T-cell (primary cell): ENCODE measurements around the gene SHC2. TPM values are rescaled to one million over a fixed set of nuclear protein-coding genes. Genes with fewer than 3 reads are reported as not detected.
A peak's percentile ranks its signal among the peaks of the same experiment; 100 is the strongest.

Source experiments
- ATAC-seq, 4 experiments: fragments of 200-7000 bp in 3 of 4; fragments of 150-1000 bp in 1 of 4; cut with Tn5 transposase; replicated peaks in 1 of 4; 1 replicate in 3 of 4; 2 replicates in 1 of 4; pipeline ENCODE4 v1.10.0; 2021; ENCODE audit warnings: moderate library complexity in 3 of 4, mild to moderate bottlenecking in 2 of 4, moderate number of reproducible peaks in 1 of 4
- CTCF ChIA-PET, 2 donors: fragments of 300-600 bp; sonication (Branson Sonifier 250); formaldehyde crosslinking; loops; one replicate each; lab custom pipeline; 2022; ENCODE audit warnings: antibody characterized with exemption in 2 of 2; lab: Charles Lee
- POLR2A ChIA-PET, 2 donors: fragments of 300-600 bp; sonication (Branson Sonifier 250); formaldehyde crosslinking; loops; one replicate each; lab custom pipeline; 2022; ENCODE audit warnings: antibody characterized with exemption in 2 of 2; lab: Charles Lee
- DNase-seq, 35 experiments: peaks; one replicate each; pipeline versions ENCODE4 v3.0.0 to v3.0.0-alpha.2; 2013 to 2023
- H3K27ac ChIP-seq: one replicate; pipeline ENCODE4 v1.5.1; 2013; ENCODE audit warnings: low read length
- H3K27me3 ChIP-seq, 2 experiments: replicated peaks in 1 of 2; 1 replicate in 1 of 2; 2 replicates in 1 of 2; pipeline versions ENCODE4 v1.6.1 to v1.7.0; 2013; ENCODE audit warnings: low read length in 1 of 2, mixed read lengths in 1 of 2; ENCODE audit not compliant: control insufficient read depth in 2 of 2, insufficient read depth in 2 of 2; ENCODE audit errors: extremely low read depth in 1 of 2
- H3K36me3 ChIP-seq, 2 donors: 1 replicate in 1 of 2; 2 replicates in 1 of 2; pipeline versions ENCODE4 v1.6.1 to v1.7.0; 2013; ENCODE audit warnings: low read length in 1 of 2; ENCODE audit not compliant: control insufficient read depth in 2 of 2, insufficient read depth in 1 of 2; ENCODE audit errors: extremely low read depth in 1 of 2
- H3K4me1 ChIP-seq, 2 experiments: 1 replicate in 1 of 2; 2 replicates in 1 of 2; pipeline versions ENCODE4 v1.6.1 to v1.7.0; 2013; ENCODE audit warnings: low read length in 2 of 2, mixed read lengths in 1 of 2; ENCODE audit not compliant: insufficient read depth in 2 of 2, control insufficient read depth in 1 of 2; ENCODE audit errors: extremely low read depth in 1 of 2
- H3K4me3 ChIP-seq, 2 donors: 1 replicate in 1 of 2; 2 replicates in 1 of 2; pipeline versions ENCODE4 v1.5.1 to v1.7.0; 2013; ENCODE audit warnings: mild to moderate bottlenecking in 2 of 2, low read length in 1 of 2, moderate library complexity in 1 of 2; ENCODE audit not compliant: control insufficient read depth in 1 of 2; ENCODE audit errors: extremely low read depth in 1 of 2
- H3K9me3 ChIP-seq: 2 replicates; pipeline ENCODE4 v1.7.0; 2013
- H3K27ac Mint-ChIP-seq, 2 donors: one replicate each; pipeline ENCODE4 v1.8.0; 2020 to 2021; ENCODE audit warnings: mild to moderate bottlenecking in 2 of 2, mixed read lengths in 2 of 2
- H3K27me3 Mint-ChIP-seq, 2 donors: one replicate each; pipeline ENCODE4 v1.8.0; 2021 to 2022; ENCODE audit warnings: mixed read lengths in 2 of 2
- H3K36me3 Mint-ChIP-seq: one replicate; pipeline ENCODE4 v1.8.0; 2021; ENCODE audit warnings: mixed read lengths
- H3K4me1 Mint-ChIP-seq, 3 donors: one replicate each; pipeline ENCODE4 v1.8.0; 2020 to 2022; ENCODE audit warnings: mixed read lengths in 3 of 3, mild to moderate bottlenecking in 1 of 3
- H3K4me3 Mint-ChIP-seq, 3 donors: one replicate each; pipeline ENCODE4 v1.8.0; 2020 to 2022; ENCODE audit warnings: mild to moderate bottlenecking in 3 of 3, mixed read lengths in 3 of 3, moderate library complexity in 3 of 3
- H3K9me3 Mint-ChIP-seq, 3 donors: one replicate each; pipeline ENCODE4 v1.8.0; 2020 to 2022; ENCODE audit warnings: mixed read lengths in 3 of 3
- WGBS: methylation state at CpG from one replicate; pipeline ENCODE4 v1.1.5; 2013; ENCODE audit warnings: missing lambda C conversion rate; ENCODE audit not compliant: insufficient coverage; 5-methylcytosine and 5-hydroxymethylcytosine counted together
- total RNA-seq, 35 experiments: library from RNA in 6 of 35; stranded (reverse) in 6 of 35; fragments of 120-200 nt in 1 of 35; gene quantifications; one replicate each; pipeline versions ENCODE4 v1.2.1 to v1.2.4 and lab custom pipeline; 2013 to 2026

SHC2 gene, protein sequence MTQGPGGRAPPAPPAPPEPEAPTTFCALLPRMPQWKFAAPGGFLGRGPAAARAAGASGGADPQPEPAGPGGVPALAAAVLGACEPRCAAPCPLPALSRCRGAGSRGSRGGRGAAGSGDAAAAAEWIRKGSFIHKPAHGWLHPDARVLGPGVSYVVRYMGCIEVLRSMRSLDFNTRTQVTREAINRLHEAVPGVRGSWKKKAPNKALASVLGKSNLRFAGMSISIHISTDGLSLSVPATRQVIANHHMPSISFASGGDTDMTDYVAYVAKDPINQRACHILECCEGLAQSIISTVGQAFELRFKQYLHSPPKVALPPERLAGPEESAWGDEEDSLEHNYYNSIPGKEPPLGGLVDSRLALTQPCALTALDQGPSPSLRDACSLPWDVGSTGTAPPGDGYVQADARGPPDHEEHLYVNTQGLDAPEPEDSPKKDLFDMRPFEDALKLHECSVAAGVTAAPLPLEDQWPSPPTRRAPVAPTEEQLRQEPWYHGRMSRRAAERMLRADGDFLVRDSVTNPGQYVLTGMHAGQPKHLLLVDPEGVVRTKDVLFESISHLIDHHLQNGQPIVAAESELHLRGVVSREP
- total RNA-seq (1 to 10 TPM in 4 of 5 donors, under 1 TPM in 1; 0.66 to 4.4 (median 3.4) TPM), total RNA-seq (lab: John Stamatoyannopoulos, UW) (0.08 to 4.3 (median 0.99) reads per million in 29 experiments)
- total RNA-seq (2013) = 0.46 TPM

DNA sequence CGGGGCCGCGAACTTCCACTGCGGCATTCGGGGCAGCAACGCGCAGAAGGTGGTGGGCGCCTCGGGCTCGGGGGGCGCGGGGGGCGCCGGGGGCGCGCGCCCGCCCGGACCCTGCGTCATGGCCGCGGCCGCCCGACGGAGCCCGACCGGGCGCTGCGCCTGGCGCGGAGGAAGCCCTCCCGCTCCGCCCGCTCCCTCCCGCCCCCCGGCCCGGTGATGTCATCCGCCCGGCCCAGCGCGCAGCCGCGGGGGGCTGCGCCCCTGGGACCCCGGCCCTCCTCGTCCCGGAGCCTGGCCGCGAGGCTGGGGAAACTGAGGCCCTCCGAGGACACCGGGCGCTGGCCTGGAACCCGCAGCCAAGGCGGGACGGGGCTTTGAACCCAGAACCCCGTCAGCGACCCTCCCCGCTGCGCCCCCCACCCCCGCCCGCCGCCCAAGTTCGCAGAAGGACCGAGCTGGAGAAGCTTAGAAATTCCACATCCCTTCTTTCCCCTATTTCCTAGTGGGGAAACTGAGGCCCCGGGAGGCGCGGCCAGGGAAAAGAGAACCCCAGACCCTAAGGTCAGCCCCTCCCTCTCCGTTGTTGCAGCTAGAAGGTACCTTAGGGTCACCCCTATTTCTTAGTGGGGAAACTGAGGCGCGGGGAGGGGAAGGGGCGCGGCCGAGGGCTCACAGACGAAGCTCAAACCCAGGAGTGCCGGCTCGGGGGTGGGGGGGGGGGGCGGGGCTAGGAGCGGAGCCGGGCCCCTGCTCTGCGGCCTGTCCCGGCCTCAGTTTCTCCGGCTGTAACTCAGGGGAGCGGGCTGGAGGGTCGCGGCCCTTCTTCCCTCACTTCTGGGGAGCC lies at the start of gene SHC2:
TSS of gene SHC2 (minus strand) at position 157 of the 844 bp plus-strand sequence. CDS start at position 120, 37 bp downstream.
- no peaks in the 10 kb centered on the region for H3K9me3 ChIP-seq
- no peaks in the 10 kb centered on the region for H3K36me3 Mint-ChIP-seq

DNA sequence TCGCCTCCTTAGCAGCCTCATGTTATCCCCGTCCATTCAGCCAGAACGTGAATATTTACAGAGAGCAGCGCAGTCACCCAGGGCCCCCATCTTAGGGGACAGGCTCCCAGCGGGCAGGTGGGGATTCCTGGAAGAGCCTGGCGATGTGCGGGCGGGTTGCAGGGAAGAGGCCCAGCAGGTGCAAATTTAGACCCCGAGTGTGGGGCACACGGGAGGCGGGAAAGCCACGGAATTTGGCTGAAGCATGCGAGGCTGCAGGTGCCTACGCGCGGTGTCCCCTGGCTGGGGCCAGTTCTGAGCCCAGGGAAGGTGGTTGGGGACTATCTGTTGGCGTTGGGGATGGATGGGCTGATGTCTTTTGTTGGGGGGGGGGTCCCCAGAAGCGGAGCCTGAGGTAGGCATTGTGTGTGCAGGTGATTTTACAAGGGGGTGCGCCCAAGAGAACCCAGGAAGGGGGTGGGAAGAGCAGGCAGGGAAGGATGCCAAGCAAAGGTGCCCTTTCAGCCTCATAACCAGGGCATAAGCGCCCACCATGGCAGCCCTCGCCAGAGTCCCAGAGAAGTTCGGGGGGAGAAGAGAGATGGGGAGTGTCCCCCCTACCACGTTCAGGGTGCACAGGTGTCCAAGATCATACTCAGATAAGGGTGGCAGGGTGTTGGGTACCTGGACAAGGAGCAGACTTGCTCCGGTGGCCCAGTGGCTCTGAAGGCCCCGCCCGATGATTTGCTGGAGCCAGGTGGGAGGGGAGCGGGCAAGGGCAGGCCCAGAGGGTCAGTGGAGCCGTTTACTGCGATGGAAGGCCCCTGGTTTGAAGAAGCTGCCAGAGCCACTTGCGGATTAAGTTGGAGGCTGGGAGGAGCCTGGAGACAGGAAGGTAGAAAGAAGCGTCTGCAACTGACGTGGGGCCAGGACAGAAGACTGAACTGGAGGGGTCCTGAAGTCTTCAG lies 47.6 kb upstream of the SHC2 start:
- Histone ChIP-seq H3K36me3 (peaks cover 0 to 4% of the 10 kb centered on the region in 2 donors), H3K27ac (peak overlapping the region; percentile 93), H3K27me3 (no peaks in the 10 kb centered on the region), H3K9me3 (no peaks in the 10 kb centered on the region), H3K4me1 (peaks cover 15 to 70% of the 10 kb centered on the region in 2 experiments), H3K4me3 (peak overlapping the region; percentile 79 to 86)
- Mint-ChIP-seq H3K4me1 (peaks cover 43 to 63% (median 46%) of the 10 kb centered on the region in 3 donors), H3K36me3 (no peaks in the 10 kb centered on the region), H3K9me3 (no peaks in the 10 kb centered on the region), H3K27ac (peak overlapping the region; percentile 89 to 99), H3K27me3 (no peaks in the 10 kb centered on the region), H3K4me3 (peak overlapping the region; percentile 92 to 97 (median 96))
- DNase-seq (no peak), ATAC-seq (no peak)
- POLR2A ChIA-PET = no interaction called here
- 63% methylated on average over 20 of the region's 32 CpGs for WGBS
- CTCF ChIA-PET = interaction anchor here in 1 of 2 donors (0.6 kb wide), 1 partner anchor 22 kb away, joined by 3 read pairs; no protein-coding TSS in a partner anchor

More for the DNA sequence above, at the start of gene SHC2:
- DNase-seq (no peak), ATAC-seq (peak in 2 of 4 experiments; percentile 41 to 46)
- H3K4me1 ChIP-seq = peaks cover 0 to 18% of the 10 kb centered on the region in 2 experiments
- CTCF ChIA-PET = no interaction called here
- Mint-ChIP-seq H3K4me3 (peak within 1 kb of the TSS; percentile 63 to 72 (median 71)), H3K4me1 (peaks cover 0 to 14% (median 10%) of the 10 kb centered on the region in 3 donors), H3K27ac (no peak within 1 kb of the TSS), H3K9me3 (no peaks in the 10 kb centered on the region), H3K27me3 (peaks cover 0 to 31% of the 10 kb centered on the region in 2 donors)
- H3K27me3 ChIP-seq = peaks cover 10 to 62% of the 10 kb centered on the region in 2 experiments
- POLR2A ChIA-PET = no interaction called here
- no peak within 1 kb of the TSS for H3K27ac ChIP-seq
- 3% methylated on average over 52 of the region's 85 CpGs for WGBS
- H3K36me3 ChIP-seq = no peaks in the 10 kb centered on the region
- H3K4me3 ChIP-seq = peak within 1 kb of the TSS in 1 of 2 donors; percentile 21

DNA sequence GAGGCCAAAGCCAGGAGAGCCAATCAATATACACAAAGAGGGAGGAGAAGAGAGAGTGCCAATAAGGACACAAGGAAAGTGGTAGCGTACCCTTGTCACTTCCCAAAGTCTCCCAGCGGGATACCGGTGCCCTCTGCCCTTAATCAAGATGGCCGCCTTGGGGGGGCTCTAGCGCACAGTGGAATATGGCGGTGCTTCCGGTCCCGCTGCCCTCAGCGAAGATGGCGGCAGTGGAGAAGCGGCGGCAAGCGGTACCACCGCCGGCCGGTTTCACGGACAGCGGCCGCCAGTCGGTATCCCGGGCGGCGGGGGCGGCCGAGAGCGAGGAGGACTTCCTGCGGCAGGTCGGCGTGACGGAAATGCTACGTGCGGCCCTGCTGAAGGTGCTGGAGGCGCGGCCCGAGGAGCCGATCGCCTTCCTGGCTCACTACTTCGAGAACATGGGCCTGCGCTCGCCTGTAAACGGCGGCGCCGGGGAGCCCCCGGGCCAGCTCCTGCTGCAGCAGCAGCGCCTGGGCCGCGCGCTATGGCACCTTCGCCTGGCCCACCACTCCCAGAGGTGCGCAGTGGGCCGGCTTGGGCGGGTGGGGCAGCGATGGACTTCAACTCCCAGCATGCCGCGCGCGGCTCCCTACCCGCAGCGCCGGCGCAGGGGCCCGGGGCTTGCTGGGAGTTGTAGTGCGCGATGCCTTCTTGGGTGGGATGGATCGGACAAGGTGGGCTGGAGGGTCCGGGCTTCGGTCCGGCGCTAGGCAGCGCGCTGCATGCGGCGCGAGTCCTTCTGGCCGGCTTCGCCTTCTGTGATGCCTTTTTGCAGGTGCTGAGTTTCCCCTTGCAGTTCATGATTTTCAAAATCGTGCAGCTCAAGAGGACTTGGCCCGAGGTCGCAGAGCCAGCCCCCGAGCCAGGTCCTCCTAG lies 46.7 kb upstream of the SHC2 start, which contains the start of gene TPGS1:
TSS of gene TPGS1 (plus strand) at position 212 of the 918 bp plus-strand sequence. CDS start at position 222, 10 bp downstream.
- DNase-seq (peak; percentile 34 to 92 (median 83)), ATAC-seq (peak; percentile 57 to 66 (median 63))
- ChIA-PET POLR2A (interaction anchor here in 1 of 2 donors (0.5 kb wide), 1 partner anchor 24 kb away, joined by 6 read pairs; no protein-coding TSS in a partner anchor), CTCF (interaction anchor here (0.6 to 1.4 kb wide), 9 partner anchors 8 to 25 kb away, joined by 3 to 10 read pairs (median 3); partner anchors contain the start of genes CDC34 (in 2 of the 2) and MADCAM1 (in 1 of the 2))
- WGBS = under 1% methylated on average over 81 of the region's 81 CpGs
- Histone ChIP-seq H3K4me1 (peaks cover 13 to 61% of the 10 kb centered on the region in 2 experiments), H3K36me3 (peaks cover 0 to 4% of the 10 kb centered on the region in 2 donors), H3K4me3 (peak within 1 kb of the TSS; percentile 79 to 86), H3K27me3 (no peaks in the 10 kb centered on the region), H3K27ac (peak within 1 kb of the TSS; percentile 93), H3K9me3 (no peaks in the 10 kb centered on the region)
- Mint-ChIP-seq H3K36me3 (no peaks in the 10 kb centered on the region), H3K27me3 (no peaks in the 10 kb centered on the region), H3K27ac (peak within 1 kb of the TSS; percentile 99 to 100), H3K4me1 (peaks cover 43 to 59% (median 46%) of the 10 kb centered on the region in 3 donors), H3K4me3 (peak within 1 kb of the TSS; percentile 92 to 97 (median 96)), H3K9me3 (no peaks in the 10 kb centered on the region)

DNA sequence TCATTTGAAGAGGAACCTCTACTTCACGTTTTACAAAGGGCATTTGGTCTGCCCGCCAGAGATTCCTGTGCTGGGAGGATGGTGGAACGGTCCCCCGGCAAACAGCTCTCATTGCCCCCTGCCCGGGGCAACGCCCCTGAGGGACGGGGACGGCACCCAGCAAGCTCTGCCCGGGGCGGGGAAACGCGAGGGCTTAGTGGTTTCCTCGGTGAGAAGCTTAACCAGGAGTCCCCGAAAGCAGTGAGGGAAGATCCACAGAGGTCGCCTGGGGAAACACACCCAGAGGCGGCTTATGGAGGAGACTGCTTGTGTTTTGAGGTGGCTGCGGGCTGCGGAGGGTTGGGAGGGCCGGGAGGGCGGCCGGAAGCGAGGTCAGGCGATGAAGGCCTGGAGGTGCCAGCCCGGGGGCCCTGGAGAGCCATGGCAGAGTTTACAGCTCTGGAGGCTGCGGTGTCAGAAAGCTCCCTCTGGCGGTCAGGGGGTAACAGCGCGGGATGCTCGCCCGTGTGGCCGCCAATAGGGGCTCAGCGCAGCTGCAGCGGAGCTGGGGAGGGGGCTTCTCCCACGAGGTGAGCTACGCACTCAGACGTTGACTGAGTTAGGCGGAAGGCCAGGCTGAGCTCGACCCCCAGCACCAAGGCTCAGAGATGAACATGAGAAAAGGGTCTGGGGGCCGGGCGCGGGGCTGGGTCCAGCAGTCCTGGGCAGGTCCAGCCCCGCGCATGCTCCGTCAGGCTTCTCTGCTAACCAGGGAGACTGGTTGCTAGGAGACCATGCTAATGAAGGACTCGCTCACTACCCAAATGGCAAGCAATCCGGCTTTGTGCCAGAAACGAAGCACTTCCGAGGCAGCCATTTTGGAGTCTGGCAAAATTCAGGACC lies 45.8 kb upstream of the SHC2 start:
- H3K36me3 Mint-ChIP-seq = no peaks in the 10 kb centered on the region
- 1% methylated on average over 44 of the region's 48 CpGs for WGBS

More for the DNA sequence above, 45.8 kb upstream of the SHC2 start:
- H3K9me3 ChIP-seq = no peaks in the 10 kb centered on the region
- peak overlapping the region; percentile 99 to 100 for H3K27ac Mint-ChIP-seq
- POLR2A ChIA-PET = interaction anchor here in 1 of 2 donors (0.5 kb wide), 1 partner anchor 25 kb away, joined by 6 read pairs; no protein-coding TSS in a partner anchor
- CTCF ChIA-PET = interaction anchor here (0.6 to 1.4 kb wide), 11 partner anchors 9 to 240 kb away, joined by 3 to 10 read pairs (median 3); partner anchors contain the start of genes CDC34 (in 2 of the 2) and MADCAM1 (in 1 of the 2)
- H3K27me3 Mint-ChIP-seq = no peaks in the 10 kb centered on the region
- peaks cover 13 to 52% of the 10 kb centered on the region in 2 experiments for H3K4me1 ChIP-seq
- H3K4me3 ChIP-seq = peak overlapping the region; percentile 79 to 86
- no peaks in the 10 kb centered on the region for H3K9me3 Mint-ChIP-seq
- ATAC-seq = peak; percentile 62 to 65 (median 63)
- H3K4me1 Mint-ChIP-seq = peaks cover 36 to 51% (median 41%) of the 10 kb centered on the region in 3 donors
- H3K4me3 Mint-ChIP-seq = peak overlapping the region; percentile 92 to 97 (median 96)
- DNase-seq = peak; percentile 82 to 98 (median 91)
- no peaks in the 10 kb centered on the region for H3K27me3 ChIP-seq
- peak overlapping the region; percentile 93 for H3K27ac ChIP-seq
- H3K36me3 ChIP-seq = peaks cover 0 to 4% of the 10 kb centered on the region in 2 donors
